Measurements from ENCODE around the gene ZNF740.
"Not testable (repeated sequence)": the region's sequence is repeated elsewhere in the genome, so short reads cannot be mapped to it uniquely, and the experiment has no call there.

The ZNF740 gene

GRCh38 chr12:53172352-53172751, 8.2 kb upstream of the ZNF740 start:
- DNase-seq (ENCODE audit: insufficient read length, low spot score) (no peak), FAIRE-seq (no peak)

- FAIRE-seq = no peak
- DNase-seq (ENCODE audit: insufficient read length, low spot score) = no peak
Measured at GRCh38 chr12:53173085-53173715, 7.3 kb upstream of the ZNF740 start.

GRCh38 chr12:53174881-53175491, 5.5 kb upstream of the ZNF740 start:
- no peak for DNase-seq (ENCODE audit: insufficient read length, low spot score)
- FAIRE-seq = peak; percentile 71

- DNase-seq (ENCODE audit: insufficient read length, low spot score) = no peak
- no peak for FAIRE-seq
Measured at GRCh38 chr12:53176750-53177149, 3.8 kb upstream of the ZNF740 start.

- not testable (repeated sequence) for DNase-seq (ENCODE audit: insufficient read length, low spot score); FAIRE-seq
Measured at GRCh38 chr12:53177447-53177846, 3.1 kb upstream of the ZNF740 start.

GRCh38 chr12:53178803-53179202, 1.7 kb upstream of the ZNF740 start:
- not testable (repeated sequence) for DNase-seq (ENCODE audit: insufficient read length, low spot score); FAIRE-seq

GRCh38 chr12:53179687-53180219, 769 bp upstream of the ZNF740 start:
- FAIRE-seq (peak; percentile 18), DNase-seq (ENCODE audit: insufficient read length, low spot score) (no peak)

GRCh38 chr12:53180931-53181645, 566 bp downstream of the ZNF740 start:
- peak; percentile 79 for DNase-seq (ENCODE audit: insufficient read length, low spot score)
- no peak for FAIRE-seq

- FAIRE-seq (no peak), DNase-seq (ENCODE audit: insufficient read length, low spot score) (no peak)
Measured at GRCh38 chr12:53181935-53182334, 1.4 kb downstream of the ZNF740 start.

GRCh38 chr12:53182903-53183302, 2.4 kb downstream of the ZNF740 start:
- DNase-seq (ENCODE audit: insufficient read length, low spot score) (no peak), FAIRE-seq (no peak)

GRCh38 chr12:53184828-53185227, 4.3 kb downstream of the ZNF740 start:
- no peak for FAIRE-seq
- DNase-seq (ENCODE audit: insufficient read length, low spot score) = no peak

GRCh38 chr12:53185582-53186153, 5.1 kb downstream of the ZNF740 start:
- no peak for DNase-seq (ENCODE audit: insufficient read length, low spot score)
- no peak for FAIRE-seq

- FAIRE-seq = no peak
Measured at GRCh38 chr12:53186745-53187144, 6.2 kb downstream of the ZNF740 start.

GRCh38 chr12:53187145-53187899, 6.8 kb downstream of the ZNF740 start:
- DNase-seq (ENCODE audit: insufficient read length, low spot score) = no peak
- FAIRE-seq = no peak

More at GRCh38 chr12:53186745-53187144, 6.2 kb downstream of the ZNF740 start:
- no peak for DNase-seq (ENCODE audit: insufficient read length, low spot score)

- FAIRE-seq (peak; percentile 79), DNase-seq (ENCODE audit: insufficient read length, low spot score) (no peak)
Measured at GRCh38 chr12:53190108-53190729, 9.7 kb downstream of the ZNF740 start.

GRCh38 chr12:53191096-53191884, 10.8 kb downstream of the ZNF740 start:
- FAIRE-seq = no peak
- DNase-seq (ENCODE audit: insufficient read length, low spot score) = no peak

GRCh38 chr12:53191885-53192530, 11.5 kb downstream of the ZNF740 start:
- no peak for FAIRE-seq
- DNase-seq (ENCODE audit: insufficient read length, low spot score) = no peak

GRCh38 chr12:53192531-53193021, 12.1 kb downstream of the ZNF740 start:
- FAIRE-seq = no peak
- no peak for DNase-seq (ENCODE audit: insufficient read length, low spot score)

GRCh38 chr12:53193040-53193439, 12.5 kb downstream of the ZNF740 start:
- FAIRE-seq (no peak), DNase-seq (ENCODE audit: insufficient read length, low spot score) (no peak)
